Urinary bladder (tissue), 4 donors: ENCODE data around the gene ATG14. TPM values are rescaled to one million over a fixed set of nuclear protein-coding genes. Genes with fewer than 3 reads are reported as not detected.

ENCODE experiments used
- DNase-seq: peaks from one replicate; pipeline ENCODE4 v3.0.0-alpha.2; 2015; ENCODE audit errors: extremely low spot score
- H3K27ac ChIP-seq: one replicate; pipeline ENCODE4 v1.5.1; 2013; ENCODE audit warnings: low read depth, mild to moderate bottlenecking, moderate library complexity
- H3K36me3 ChIP-seq: one replicate; pipeline ENCODE4 v1.6.1; 2013; ENCODE audit warnings: mild to moderate bottlenecking, moderate library complexity; ENCODE audit not compliant: insufficient read depth
- H3K4me1 ChIP-seq: one replicate; pipeline ENCODE4 v1.6.1; 2013; ENCODE audit warnings: mild to moderate bottlenecking, moderate library complexity; ENCODE audit not compliant: insufficient read depth
- H3K4me3 ChIP-seq: one replicate; pipeline ENCODE4 v1.5.1; 2013; ENCODE audit warnings: low read depth, low read length
- WGBS: extraction: QIAGEN DNeasy Blood & Tissue Kit; methylation state at CpG from one replicate; pipeline ENCODE4 v1.1.7; 2013; 5-methylcytosine and 5-hydroxymethylcytosine counted together
- polyA plus RNA-seq: library from polyadenylated mRNA; stranded (reverse); fragments of 200-250 nt; gene quantifications from one replicate; pipeline ENCODE4 v1.2.3, GENCODE V29; 2013
- small RNA-seq: library from RNA; depleted of rRNA; stranded (forward); fragments of <200 nt; gene quantifications from one replicate; pipeline ENCODE3, GENCODE V24; 2014
- total RNA-seq: library from RNA; depleted of rRNA; stranded (reverse); fragments of >200 nt; gene quantifications from one replicate; pipeline ENCODE4 v1.2.3, GENCODE V29; 2014
- donor health status: healthy with polysubstance abuse.
- donor health status: healthy.

The ATG14 gene
- total and polyA plus RNA-seq, 2 donors = 9.7 to 24.7 TPM

- no peaks in the 10 kb centered on the region for H3K4me1 ChIP-seq
- no peak for DNase-seq
- H3K27ac ChIP-seq = no peak overlapping the region
- H3K4me3 ChIP-seq = no peak overlapping the region
- no peaks in the 10 kb centered on the region for H3K36me3 ChIP-seq
Observed at GRCh38 chr14:55323910-55324309, 87.7 kb downstream of the ATG14 start.

GRCh38 chr14:55318694-55319093, 92.9 kb downstream of the ATG14 start:
- DNase-seq = no peak
- Histone ChIP-seq H3K4me3 (no peak overlapping the region), H3K36me3 (no peaks in the 10 kb centered on the region), H3K27ac (no peak overlapping the region), H3K4me1 (peaks cover 1% of the 10 kb centered on the region)
- 94% methylated on average over 1 of the region's 1 CpG for WGBS

DNA sequence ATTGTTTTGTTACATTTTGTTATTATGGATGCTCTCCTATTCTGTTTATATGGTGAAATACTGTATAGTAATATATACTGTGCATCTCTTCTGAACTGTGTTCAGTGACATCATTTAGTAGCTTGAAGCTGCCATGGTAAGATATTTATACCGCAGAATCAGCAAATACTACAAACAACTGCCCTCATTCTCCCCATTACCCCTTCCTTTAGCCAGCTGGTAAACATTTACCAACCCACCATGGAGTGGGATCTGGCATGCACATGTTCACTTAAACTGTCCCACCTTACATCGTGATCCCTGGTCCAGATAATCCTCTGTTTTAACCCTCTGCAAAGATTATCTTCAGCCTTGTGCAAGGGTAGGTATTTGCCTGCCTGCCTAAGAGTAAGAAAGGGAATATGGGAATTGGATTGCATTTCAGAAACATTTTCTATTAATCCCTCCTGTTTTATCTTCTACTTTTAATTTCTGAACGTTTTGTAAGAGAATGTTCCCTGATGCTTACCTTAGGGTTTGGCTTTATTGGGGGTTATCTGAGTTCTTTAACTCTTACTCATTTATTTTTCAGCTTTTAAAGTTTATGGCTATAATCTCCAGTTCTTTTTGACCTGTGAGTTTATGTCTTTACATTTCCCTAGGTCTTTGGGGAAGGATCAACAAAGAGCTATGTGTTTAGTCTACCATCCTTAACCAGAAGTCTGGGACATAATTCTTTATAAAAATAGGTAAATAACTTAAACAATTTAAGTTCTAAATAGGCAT, 93.9 kb downstream of the ATG14 start:
- WGBS = 52% methylated on average over 3 of the region's 3 CpGs
- no peak overlapping the region for H3K27ac ChIP-seq
- H3K4me1 ChIP-seq = peaks cover 1% of the 10 kb centered on the region
- DNase-seq = no peak
- H3K36me3 ChIP-seq = no peaks in the 10 kb centered on the region
- H3K4me3 ChIP-seq = no peak overlapping the region

- H3K27ac ChIP-seq = no peak overlapping the region
- DNase-seq = no peak
Observed at GRCh38 chr14:55316564-55316963, 95.1 kb downstream of the ATG14 start.

More at GRCh38 chr14:55316564-55316963, 95.1 kb downstream of the ATG14 start:
- Histone ChIP-seq H3K4me1 (peaks cover 1% of the 10 kb centered on the region), H3K36me3 (no peaks in the 10 kb centered on the region), H3K4me3 (no peak overlapping the region)
- WGBS = 48% methylated on average over 4 of the region's 4 CpGs

Small RNAs within 50 kb of the gene (small RNA-seq; reads per million reads assigned to genes)
- gene AL356801.1 = not detected

Other genes starting within 250 kb of the ATG14 start
- gene DLGAP5, start 220.2 kb downstream of the ATG14 start, total RNA-seq = 23.4 TPM
- 0.19 TPM for gene DLGAP5, start 220.2 kb downstream of the ATG14 start, polyA plus RNA-seq
- 39.0 TPM for gene FBXO34, start 140.4 kb downstream of the ATG14 start, total RNA-seq
- gene FBXO34, start 140.4 kb downstream of the ATG14 start, polyA plus RNA-seq = 12.1 TPM
- not detected for gene TBPL2, start 28.8 kb upstream of the ATG14 start, total RNA-seq
- gene TBPL2, start 28.8 kb upstream of the ATG14 start, polyA plus RNA-seq = not detected
- 175 TPM for gene KTN1, start 168.4 kb upstream of the ATG14 start, total RNA-seq
- gene KTN1, start 168.4 kb upstream of the ATG14 start, polyA plus RNA-seq = 97.2 TPM